Subcutaneous adipose tissue (tissue), 4 donors: ENCODE measurements around the gene MARS1. TPM values are rescaled to one million over a fixed set of nuclear protein-coding genes. Genes with fewer than 3 reads are reported as not detected.

Experiments used
- total RNA-seq, 4 donors: library from RNA; depleted of rRNA; stranded (reverse); fragments of >200 nt; gene quantifications; one replicate each; pipeline ENCODE4 v1.1.0, GENCODE V29; 2016
- TF ChIP-seq, protein P1 (sequence below): fragments of 450-650 bp; IDR thresholded peaks from one replicate; pipeline ENCODE4 v1.5.1; 2016; ENCODE audit warnings: low read depth, mild to moderate bottlenecking, control low read depth, antibody characterized with exemption, moderate library complexity

Gene MARS1
- total RNA-seq, 4 donors from 2014 or later: 43.4 to 86.9 (median 47.5) TPM

DNA sequence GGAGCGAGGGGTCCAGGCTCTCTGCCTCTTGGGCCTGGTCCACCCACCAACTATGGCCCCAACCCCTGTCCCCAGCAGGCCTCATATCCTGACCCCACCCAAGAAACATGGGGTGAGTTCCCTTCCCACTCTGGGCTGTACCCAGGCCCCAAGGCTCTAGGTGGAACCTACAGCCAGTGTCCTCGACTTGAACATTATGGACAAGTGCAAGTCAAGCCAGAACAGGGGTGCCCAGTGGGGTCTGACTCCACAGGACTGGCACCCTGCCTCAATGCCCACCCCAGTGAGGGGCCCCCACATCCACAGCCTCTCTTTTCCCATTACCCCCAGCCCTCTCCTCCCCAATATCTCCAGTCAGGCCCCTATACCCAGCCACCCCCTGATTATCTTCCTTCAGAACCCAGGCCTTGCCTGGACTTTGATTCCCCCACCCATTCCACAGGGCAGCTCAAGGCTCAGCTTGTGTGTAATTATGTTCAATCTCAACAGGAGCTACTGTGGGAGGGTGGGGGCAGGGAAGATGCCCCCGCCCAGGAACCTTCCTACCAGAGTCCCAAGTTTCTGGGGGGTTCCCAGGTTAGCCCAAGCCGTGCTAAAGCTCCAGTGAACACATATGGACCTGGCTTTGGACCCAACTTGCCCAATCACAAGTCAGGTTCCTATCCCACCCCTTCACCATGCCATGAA is 16.8 kb upstream of the MARS1 start:
- TF ChIP-seq, protein P1, sequence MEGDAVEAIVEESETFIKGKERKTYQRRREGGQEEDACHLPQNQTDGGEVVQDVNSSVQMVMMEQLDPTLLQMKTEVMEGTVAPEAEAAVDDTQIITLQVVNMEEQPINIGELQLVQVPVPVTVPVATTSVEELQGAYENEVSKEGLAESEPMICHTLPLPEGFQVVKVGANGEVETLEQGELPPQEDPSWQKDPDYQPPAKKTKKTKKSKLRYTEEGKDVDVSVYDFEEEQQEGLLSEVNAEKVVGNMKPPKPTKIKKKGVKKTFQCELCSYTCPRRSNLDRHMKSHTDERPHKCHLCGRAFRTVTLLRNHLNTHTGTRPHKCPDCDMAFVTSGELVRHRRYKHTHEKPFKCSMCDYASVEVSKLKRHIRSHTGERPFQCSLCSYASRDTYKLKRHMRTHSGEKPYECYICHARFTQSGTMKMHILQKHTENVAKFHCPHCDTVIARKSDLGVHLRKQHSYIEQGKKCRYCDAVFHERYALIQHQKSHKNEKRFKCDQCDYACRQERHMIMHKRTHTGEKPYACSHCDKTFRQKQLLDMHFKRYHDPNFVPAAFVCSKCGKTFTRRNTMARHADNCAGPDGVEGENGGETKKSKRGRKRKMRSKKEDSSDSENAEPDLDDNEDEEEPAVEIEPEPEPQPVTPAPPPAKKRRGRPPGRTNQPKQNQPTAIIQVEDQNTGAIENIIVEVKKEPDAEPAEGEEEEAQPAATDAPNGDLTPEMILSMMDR: no peak

DNA sequence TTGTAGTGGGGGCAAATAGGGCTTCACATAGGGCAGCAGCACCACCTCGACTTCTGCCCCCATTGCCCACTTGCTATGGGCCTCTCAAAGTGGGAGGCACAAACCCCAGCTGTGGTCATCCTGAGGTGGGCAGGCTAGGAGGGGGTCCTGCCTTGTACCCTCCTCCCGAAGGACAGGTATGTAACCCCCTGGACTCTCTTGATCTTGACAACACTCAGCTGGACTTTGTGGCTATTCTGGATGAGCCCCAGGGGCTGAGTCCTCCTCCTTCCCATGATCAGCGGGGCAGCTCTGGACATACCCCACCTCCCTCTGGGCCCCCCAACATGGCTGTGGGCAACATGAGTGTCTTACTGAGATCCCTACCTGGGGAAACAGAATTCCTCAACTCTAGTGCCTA is 16.2 kb upstream of the MARS1 start:
- TF ChIP-seq, protein P1: no peak

DNA sequence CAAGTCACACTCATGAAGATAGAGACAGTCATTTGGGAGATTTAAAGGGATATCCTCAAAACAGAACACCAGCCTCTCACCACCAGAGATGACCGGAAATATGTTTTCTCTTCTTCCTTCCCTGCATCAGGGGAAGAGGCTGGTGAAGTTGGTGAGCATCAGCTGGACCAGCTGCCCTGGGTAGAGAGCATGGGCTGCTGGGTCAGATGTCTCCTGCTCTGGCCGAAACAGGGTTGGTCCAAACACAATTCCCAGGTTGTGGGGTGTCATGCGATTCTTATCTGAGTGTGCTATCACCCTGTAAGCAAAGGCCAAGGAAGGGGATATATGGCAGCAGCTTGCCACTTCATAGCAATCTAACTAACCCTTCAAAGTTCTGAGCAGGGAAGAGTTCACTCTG is 15.5 kb upstream of the MARS1 start:
- TF ChIP-seq, protein P1: no peak

DNA sequence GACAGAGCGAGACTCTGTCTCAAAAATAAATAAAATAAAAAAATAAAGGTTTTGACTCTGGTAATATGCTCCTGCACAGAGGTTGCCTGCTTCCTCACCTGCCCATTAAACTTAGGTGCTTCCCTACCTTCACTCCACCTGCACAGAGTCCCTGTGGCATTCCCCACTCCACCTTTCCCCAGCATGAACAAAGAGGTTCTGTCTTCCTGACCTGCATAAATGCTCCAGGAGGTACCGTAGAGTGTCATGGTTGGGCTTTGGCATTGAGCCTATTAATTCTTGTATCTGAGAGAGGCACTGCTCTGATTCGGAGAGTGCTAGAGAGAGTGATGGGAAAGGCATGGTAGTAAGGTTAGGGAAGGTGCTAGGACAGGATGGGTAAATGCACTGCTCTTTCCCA is 14.5 kb upstream of the MARS1 start:
- TF ChIP-seq, protein P1: no peak

DNA sequence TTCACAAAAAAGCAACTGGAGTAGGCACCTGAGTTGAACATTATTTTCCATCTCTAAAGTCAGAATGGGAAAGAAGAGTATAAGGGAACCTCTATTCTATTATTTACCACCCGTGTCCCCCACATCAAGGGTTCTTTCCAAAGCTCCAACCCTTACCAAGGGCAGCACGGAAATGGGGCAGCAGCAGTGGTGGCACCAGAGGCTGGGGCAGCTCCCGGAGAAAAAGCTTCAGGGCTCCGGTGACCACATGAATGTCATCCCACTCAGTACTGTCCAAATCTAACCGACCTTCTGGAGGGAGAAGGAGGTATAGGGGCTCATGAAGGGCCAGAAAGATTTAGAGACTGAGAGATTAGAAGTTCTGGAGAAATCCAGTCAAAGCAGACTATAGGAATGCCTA is 14.0 kb upstream of the MARS1 start:
- TF ChIP-seq, protein P1: no peak

DNA sequence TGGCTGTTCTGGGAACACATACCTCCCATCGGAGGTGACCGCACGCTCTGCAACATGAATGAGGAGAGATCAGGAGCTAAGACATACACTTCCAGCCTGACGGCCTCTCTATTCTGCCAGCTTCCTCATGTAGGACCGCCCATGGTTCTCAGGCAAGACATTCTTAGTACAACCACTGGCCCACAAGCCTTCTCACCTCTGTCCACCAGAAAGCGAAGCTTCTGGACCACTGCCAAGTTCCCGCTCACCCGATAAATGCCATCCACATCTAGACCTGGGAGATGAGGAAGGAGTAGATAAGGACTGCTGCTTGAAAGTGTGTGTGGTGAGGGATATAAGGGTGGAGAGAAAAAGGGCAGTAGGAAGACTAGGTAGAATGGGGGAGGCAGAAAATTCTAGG is 13.4 kb upstream of the MARS1 start:
- TF ChIP-seq, protein P1: no peak

DNA sequence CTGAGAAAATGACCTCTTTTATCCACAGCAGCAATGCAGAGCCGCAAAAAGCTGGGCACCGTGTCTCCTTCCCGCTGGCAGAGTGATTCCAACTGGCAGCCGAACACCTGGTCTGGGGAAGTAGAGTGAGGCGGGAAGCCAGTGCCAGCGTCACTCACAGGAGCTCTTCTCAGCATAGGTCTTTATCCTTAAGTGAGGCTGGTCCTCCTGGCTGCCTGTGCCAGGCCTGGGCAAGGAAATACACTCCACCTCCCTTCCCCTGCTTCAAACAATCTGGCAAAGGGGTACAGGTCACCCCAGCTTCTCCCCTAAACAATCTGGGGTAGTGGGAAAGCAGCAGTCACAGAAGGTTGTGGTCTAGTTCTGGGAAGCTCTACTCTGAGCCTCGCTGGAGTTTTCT is 13.0 kb upstream of the MARS1 start:
- TF ChIP-seq, protein P1: no peak
